K562 (cell line): ENCODE data around the gene SMG6. TPM values are rescaled to one million over a fixed set of nuclear protein-coding genes. Genes with fewer than 3 reads are reported as not detected.

ENCODE experiments used
- ARNT ChIP-seq, 2 experiments: fragments of 450-650 bp; IDR thresholded peaks; 2 replicates each; pipeline ENCODE4 v1.6.1; 2016; ENCODE audit warnings: mild to moderate bottlenecking in 1 of 2
- CREB1 ChIP-seq, 2 experiments: sonication (generic) in 1 of 2; formaldehyde crosslinking in 1 of 2; IDR thresholded peaks; 2 replicates each; pipeline versions ENCODE4 v1.6.1 to v1.8.0; 2012 to 2022; ENCODE audit warnings: inconsistent platforms in 1 of 2, mild to moderate bottlenecking in 1 of 2, missing genetic modification reagents in 1 of 2, moderate library complexity in 1 of 2
- ELF1 ChIP-seq: fragments of 200-800 bp; sonication (Bioruptor generic); IDR thresholded peaks from 2 replicates; pipeline ENCODE4 v1.6.1; 2016; ENCODE audit warnings: missing genetic modification characterization, missing compliant biosample characterization
- FOXK1 ChIP-seq: sonication (generic); formaldehyde crosslinking; IDR thresholded peaks from 2 replicates; pipeline ENCODE4 v1.8.0; 2022; ENCODE audit warnings: missing genetic modification reagents, mild to moderate bottlenecking, borderline replicate concordance
- HDAC3 ChIP-seq: fragments of 450-650 bp; IDR thresholded peaks from 2 replicates; pipeline ENCODE4 v1.6.1; 2018; ENCODE audit warnings: borderline replicate concordance, mild to moderate bottlenecking, moderate library complexity; ENCODE audit not compliant: partially characterized antibody
- HOMEZ ChIP-seq: fragments of 250-450 bp; sonication (Bioruptor Pico); IDR thresholded peaks from 2 replicates; pipeline ENCODE4 v1.4.0; 2020; ENCODE audit warnings: mild to moderate bottlenecking, moderate library complexity
- KLF13 ChIP-seq: fragments of 450-650 bp; IDR thresholded peaks from 2 replicates; pipeline ENCODE4 v1.6.1; 2016; ENCODE audit warnings: missing genetic modification characterization, low read depth, mild to moderate bottlenecking, missing compliant biosample characterization, moderate library complexity, borderline replicate concordance
- MEF2D ChIP-seq: conservative IDR thresholded peaks from 2 replicates; pipeline ENCODE4 v1.6.1; 2016; ENCODE audit warnings: low read depth, missing genetic modification characterization, missing compliant biosample characterization
- MXI1 ChIP-seq: IDR thresholded peaks from 2 replicates; pipeline ENCODE4 v1.6.1; 2011; ENCODE audit warnings: low read depth, mild to moderate bottlenecking, improper control_type of control experiment, low read length
- NFYB ChIP-seq: IDR thresholded peaks from 2 replicates; pipeline ENCODE4 v1.6.1; 2011; ENCODE audit warnings: mild to moderate bottlenecking, moderate library complexity; ENCODE audit not compliant: insufficient read length; ENCODE audit errors: extremely low read depth
- PHTF2 ChIP-seq: fragments of 250-450 bp; sonication (Bioruptor Pico); IDR thresholded peaks from 2 replicates; pipeline ENCODE4 v1.5.0; 2021; ENCODE audit warnings: mild to moderate bottlenecking
- PURB ChIP-seq: sonication (generic); formaldehyde crosslinking; IDR thresholded peaks from 2 replicates; pipeline ENCODE4 v1.9.0; 2021; ENCODE audit warnings: low read depth, mild to moderate bottlenecking, missing genetic modification reagents
- SAFB2 ChIP-seq: fragments of 200-400 bp; formaldehyde crosslinking; IDR thresholded peaks from 2 replicates; pipeline ENCODE4 v1.6.1; 2018; ENCODE audit warnings: borderline replicate concordance, low read length, low read depth, moderate library complexity; ENCODE audit not compliant: severe bottlenecking
- TAF15 ChIP-seq: fragments of 200-400 bp; formaldehyde crosslinking; IDR thresholded peaks from 2 replicates; pipeline ENCODE4 v1.6.1; 2017; ENCODE audit warnings: mild to moderate bottlenecking, low read depth, low read length, moderate library complexity
- U2AF2 ChIP-seq: fragments of 200-400 bp; formaldehyde crosslinking; optimal IDR thresholded peaks from 2 replicates; pipeline ENCODE3; 2017; ENCODE audit warnings: low read depth, mild to moderate bottlenecking, low read length
- WHSC1 ChIP-seq: IDR thresholded peaks from one replicate; pipeline ENCODE4 v1.6.1; 2012; ENCODE audit warnings: low read length, control low read depth, inconsistent platforms
- XRCC5 ChIP-seq: fragments of 200-400 bp; formaldehyde crosslinking; IDR thresholded peaks from 2 replicates; pipeline ENCODE4 v1.6.1; 2017; ENCODE audit warnings: low read depth, mild to moderate bottlenecking, low read length
- ZNF507 ChIP-seq: conservative IDR thresholded peaks from 2 replicates; pipeline ENCODE4 v1.6.1; 2017; ENCODE audit warnings: missing genetic modification characterization, missing compliant biosample characterization
- polyA plus RNA-seq, 8 experiments: library from polyadenylated mRNA; depleted of rRNA in 4 of 8; stranded (reverse) in 5 of 8; unstranded in 3 of 8; fragments of >200 nt; fragmentation: Nextera tagmentation in 2 of 8; fragmentation: Illumina TruSeq in 1 of 8; extraction: Ambion mirVana in 2 of 8; extraction: Trizol in 1 of 8; gene quantifications; 2 replicates each; pipeline versions ENCODE4 v1.2.1 to v1.2.3, GENCODE V29; 2011 to 2014; ENCODE audit warnings: inconsistent platforms in 1 of 8, missing spikeins in 1 of 8
- total RNA-seq, 7 experiments: library from RNA; depleted of rRNA in 6 of 7; stranded (reverse); fragments of >200 nt in 6 of 7; fragmentation: Illumina TruSeq in 2 of 7; extraction: Trizol in 2 of 7; gene quantifications; 2 replicates each; pipeline versions ENCODE4 v1.2.1 to v1.2.3, GENCODE V29; 2011 to 2021; ENCODE audit warnings: low replicate concordance in 1 of 7
- TF ChIP-seq, protein P1 (sequence below): IDR thresholded peaks from 2 replicates; pipeline ENCODE4 v1.6.1; 2014; ENCODE audit warnings: antibody characterized with exemption
- TF ChIP-seq, protein P2 (sequence below): sonication (generic); formaldehyde crosslinking; IDR thresholded peaks from 2 replicates; pipeline ENCODE4 v1.8.0; 2022; ENCODE audit warnings: missing genetic modification reagents, mild to moderate bottlenecking, moderate library complexity, borderline replicate concordance
- TF ChIP-seq, protein P3 (sequence below), 2 experiments: fragments of 450-650 bp in 1 of 2; sonication (generic) in 1 of 2; formaldehyde crosslinking in 1 of 2; IDR thresholded peaks in 1 of 2; conservative IDR thresholded peaks in 1 of 2; 2 replicates each; pipeline versions ENCODE4 v1.6.1 to v1.8.1; 2016 to 2023; ENCODE audit warnings: mild to moderate bottlenecking in 2 of 2, moderate library complexity in 2 of 2, inconsistent platforms in 1 of 2, missing genetic modification reagents in 1 of 2

Gene SMG6
- total and polyA plus RNA-seq, 9 of the 15 experiments (the other 6 are each of a cell fraction or from before 2014, with no cell fraction given): 0.44 to 13.9 (median 6.0) TPM

DNA sequence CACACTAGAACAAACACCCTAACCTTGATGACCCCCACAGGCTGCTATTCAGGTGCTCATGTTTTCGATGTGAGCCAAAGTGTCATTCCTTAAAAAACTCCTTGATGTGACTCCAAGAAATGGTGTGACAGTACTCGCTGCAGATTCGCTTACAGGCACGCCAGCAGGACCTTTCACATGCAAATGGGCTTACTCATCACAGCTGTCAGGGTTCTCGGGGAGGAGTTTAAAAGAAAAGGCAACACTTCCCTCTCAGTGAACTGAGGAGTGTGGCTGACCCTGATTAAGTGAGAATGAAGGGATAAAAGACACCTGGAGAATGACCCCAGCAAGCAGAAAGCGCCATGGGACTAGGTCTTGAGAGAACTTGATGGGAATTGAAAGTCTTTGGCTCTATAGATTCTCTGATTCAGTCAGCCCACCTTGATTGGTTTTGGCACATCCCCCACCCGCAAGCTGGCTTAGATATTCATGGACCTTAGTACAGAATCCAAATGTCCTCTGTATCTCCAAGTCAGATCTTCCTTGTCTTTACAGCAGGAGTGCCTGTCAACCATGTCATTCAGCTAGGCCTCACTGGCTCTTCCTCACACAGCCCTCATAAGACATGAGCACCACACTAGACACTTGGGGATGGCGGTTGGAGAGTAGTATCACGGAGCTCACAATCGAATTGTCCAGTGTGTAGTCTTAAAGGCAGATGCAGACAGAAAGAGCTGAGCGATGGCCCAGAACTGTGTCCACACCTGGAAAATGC, 166.1 kb downstream of the SMG6 start (continued):
- TF ChIP-seq ARNT (IDR thresholded peaks at IDR 0.05) (no peak), ZNF507 (no peak), WHSC1 (no peak), PURB (CRISPR knock-in tag) (no peak), ELF1 (tag) (no peak), FOXK1 (CRISPR knock-in tag) (no peak), MXI1 (no peak), TAF15 (no peak), CREB1 (IDR thresholded peaks at IDR 0.05) (no peak), CREB1 (CRISPR knock-in tag; IDR thresholded peaks at IDR 0.05) (no peak), U2AF2 (no peak), KLF13 (no peak), NFYB (no peak), HDAC3 (no peak), XRCC5 (no peak), PHTF2 (no peak), MEF2D (tag) (no peak), HOMEZ (CRISPR knock-in tag) (no peak), SAFB2 (no peak)
- TF ChIP-seq, protein P1, sequence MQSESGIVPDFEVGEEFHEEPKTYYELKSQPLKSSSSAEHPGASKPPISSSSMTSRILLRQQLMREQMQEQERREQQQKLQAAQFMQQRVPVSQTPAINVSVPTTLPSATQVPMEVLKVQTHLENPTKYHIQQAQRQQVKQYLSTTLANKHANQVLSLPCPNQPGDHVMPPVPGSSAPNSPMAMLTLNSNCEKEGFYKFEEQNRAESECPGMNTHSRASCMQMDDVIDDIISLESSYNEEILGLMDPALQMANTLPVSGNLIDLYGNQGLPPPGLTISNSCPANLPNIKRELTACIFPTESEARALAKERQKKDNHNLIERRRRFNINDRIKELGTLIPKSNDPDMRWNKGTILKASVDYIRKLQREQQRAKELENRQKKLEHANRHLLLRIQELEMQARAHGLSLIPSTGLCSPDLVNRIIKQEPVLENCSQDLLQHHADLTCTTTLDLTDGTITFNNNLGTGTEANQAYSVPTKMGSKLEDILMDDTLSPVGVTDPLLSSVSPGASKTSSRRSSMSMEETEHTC: no peak
- TF ChIP-seq, protein P2, sequence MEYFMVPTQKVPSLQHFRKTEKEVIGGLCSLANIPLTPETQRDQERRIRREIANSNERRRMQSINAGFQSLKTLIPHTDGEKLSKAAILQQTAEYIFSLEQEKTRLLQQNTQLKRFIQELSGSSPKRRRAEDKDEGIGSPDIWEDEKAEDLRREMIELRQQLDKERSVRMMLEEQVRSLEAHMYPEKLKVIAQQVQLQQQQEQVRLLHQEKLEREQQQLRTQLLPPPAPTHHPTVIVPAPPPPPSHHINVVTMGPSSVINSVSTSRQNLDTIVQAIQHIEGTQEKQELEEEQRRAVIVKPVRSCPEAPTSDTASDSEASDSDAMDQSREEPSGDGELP: peak; percentile 60
- TF ChIP-seq, protein P3, sequence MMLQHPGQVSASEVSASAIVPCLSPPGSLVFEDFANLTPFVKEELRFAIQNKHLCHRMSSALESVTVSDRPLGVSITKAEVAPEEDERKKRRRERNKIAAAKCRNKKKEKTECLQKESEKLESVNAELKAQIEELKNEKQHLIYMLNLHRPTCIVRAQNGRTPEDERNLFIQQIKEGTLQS (IDR thresholded peaks at IDR 0.05): peak; percentile 52
- TF ChIP-seq, protein P3 (CRISPR knock-in tag; conservative IDR thresholded peaks at IDR 0.05): no peak
